ENCODE measurements around the gene ZNF717. TPM values are rescaled to one million over a fixed set of nuclear protein-coding genes. Genes with fewer than 3 reads are reported as not detected.
A peak's percentile ranks its signal among the peaks of the same experiment; 100 is the strongest.
"Not testable (repeated sequence)": the region's sequence is repeated elsewhere in the genome, so short reads cannot be mapped to it uniquely, and the experiment has no call there.

ZNF717 gene
- total RNA-seq = 12.4 TPM
- 10 to 100 TPM in 2 of 8 donors, 1 to 10 TPM in 6; 5.2 to 11.2 (median 7.4) TPM for polyA plus RNA-seq (ENCODE audit: insufficient read depth in 1 of 8, insufficient read length in 8 of 8, low replicate concordance in 1 of 8)
- long read RNA-seq, donor 1 = 0 reads
- long read RNA-seq, donor 2 = 0 reads
- long read RNA-seq, donor 3 = 0 reads
- long read RNA-seq, donor 4 = 0 reads
- long read RNA-seq, donor 5, partial matches to known transcripts = 0 of 3 reads
- long read RNA-seq, donor 5, other reads (novel, unspliced or antisense) = 0 of 3 reads
- long read RNA-seq, donor 6 = 0 reads
- long read RNA-seq, donor 7, partial matches to known transcripts = 0 of 2 reads
- long read RNA-seq, donor 7, other reads (novel, unspliced or antisense) = 0 of 2 reads
- long read RNA-seq, donor 8 = 0 reads
- long read RNA-seq, donor 9, partial matches to known transcripts = 5 of 5 reads
- long read RNA-seq, donor 9, other reads (novel, unspliced or antisense) = 0 of 5 reads
- long read RNA-seq, donor 10, partial matches to known transcripts = 10 of 10 reads
- long read RNA-seq, donor 10, other reads (novel, unspliced or antisense) = 0 of 10 reads
- long read RNA-seq, donor 11, partial matches to known transcripts = 0 of 1 reads
- long read RNA-seq, donor 11, other reads (novel, unspliced or antisense) = 0 of 1 reads

GRCh38 chr3:75785081-75785755 is at the start of gene ZNF717:
Gene ZNF717, minus strand, starts transcription at chr3:75785549. Its CDS starts 2,187 bp downstream, at chr3:75783362.
- not testable (repeated sequence) for H3K4me1 ChIP-seq (ENCODE audit: control insufficient read depth, insufficient read depth, low read length); H3K36me3 ChIP-seq (ENCODE audit: control insufficient read depth, insufficient read depth, low read length); H3K9me3 ChIP-seq (replicated peaks; ENCODE audit: control insufficient read depth, low read depth, low read length); H3K27me3 ChIP-seq (ENCODE audit: control insufficient read depth, insufficient read depth, low read length)
- Histone ChIP-seq H3K27ac (ENCODE audit: low read length) (peak within 1 kb of the TSS; percentile 55), H3K4me3 (ENCODE audit: low read length) (peak within 1 kb of the TSS; percentile 71)
- DNase-seq = peak; percentile 95
- WGBS (ENCODE audit: insufficient coverage) = 1% methylated on average over 48 of the region's 52 CpGs

DNA sequence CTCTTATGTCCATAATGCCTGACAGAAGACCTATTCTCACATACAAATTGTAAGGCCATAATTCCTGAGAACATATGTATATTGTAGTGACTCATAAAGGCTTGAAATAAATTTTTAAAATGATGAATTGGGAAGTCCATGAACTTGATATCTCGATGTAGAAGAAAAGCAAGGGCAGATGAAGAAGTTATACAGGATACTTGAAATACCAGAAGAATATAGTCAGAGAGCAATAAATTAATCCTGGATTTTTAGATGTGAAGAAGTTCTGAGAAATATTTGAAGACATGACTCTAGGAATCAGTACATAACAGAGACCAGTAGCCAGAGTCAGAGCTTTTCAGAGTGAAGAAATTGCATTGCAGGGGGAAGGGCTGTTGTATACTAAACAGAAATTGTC is 45.7 kb upstream of the ZNF717 start:
- not testable (repeated sequence) for DNase-seq; H3K4me3 ChIP-seq (ENCODE audit: low read length); H3K36me3 ChIP-seq (ENCODE audit: control insufficient read depth, insufficient read depth, low read length); H3K27ac ChIP-seq (ENCODE audit: low read length); H3K27me3 ChIP-seq (ENCODE audit: control insufficient read depth, insufficient read depth, low read length); H3K9me3 ChIP-seq (replicated peaks; ENCODE audit: control insufficient read depth, low read depth, low read length); H3K4me1 ChIP-seq (ENCODE audit: control insufficient read depth, insufficient read depth, low read length)
- 88% methylated on average over 1 of the region's 1 CpG for WGBS (ENCODE audit: insufficient coverage)

- not testable (repeated sequence) for H3K4me1 ChIP-seq (ENCODE audit: control insufficient read depth, insufficient read depth, low read length); H3K27me3 ChIP-seq (ENCODE audit: control insufficient read depth, insufficient read depth, low read length); H3K27ac ChIP-seq (ENCODE audit: low read length); H3K36me3 ChIP-seq (ENCODE audit: control insufficient read depth, insufficient read depth, low read length); H3K9me3 ChIP-seq (replicated peaks; ENCODE audit: control insufficient read depth, low read depth, low read length); H3K4me3 ChIP-seq (ENCODE audit: low read length)
- DNase-seq = peak; percentile 2
- WGBS (ENCODE audit: insufficient coverage) = no CpG with 5 or more reads among the region's 1 CpG
Measured at GRCh38 chr3:75818019-75818418, 32.7 kb upstream of the ZNF717 start.

DNA sequence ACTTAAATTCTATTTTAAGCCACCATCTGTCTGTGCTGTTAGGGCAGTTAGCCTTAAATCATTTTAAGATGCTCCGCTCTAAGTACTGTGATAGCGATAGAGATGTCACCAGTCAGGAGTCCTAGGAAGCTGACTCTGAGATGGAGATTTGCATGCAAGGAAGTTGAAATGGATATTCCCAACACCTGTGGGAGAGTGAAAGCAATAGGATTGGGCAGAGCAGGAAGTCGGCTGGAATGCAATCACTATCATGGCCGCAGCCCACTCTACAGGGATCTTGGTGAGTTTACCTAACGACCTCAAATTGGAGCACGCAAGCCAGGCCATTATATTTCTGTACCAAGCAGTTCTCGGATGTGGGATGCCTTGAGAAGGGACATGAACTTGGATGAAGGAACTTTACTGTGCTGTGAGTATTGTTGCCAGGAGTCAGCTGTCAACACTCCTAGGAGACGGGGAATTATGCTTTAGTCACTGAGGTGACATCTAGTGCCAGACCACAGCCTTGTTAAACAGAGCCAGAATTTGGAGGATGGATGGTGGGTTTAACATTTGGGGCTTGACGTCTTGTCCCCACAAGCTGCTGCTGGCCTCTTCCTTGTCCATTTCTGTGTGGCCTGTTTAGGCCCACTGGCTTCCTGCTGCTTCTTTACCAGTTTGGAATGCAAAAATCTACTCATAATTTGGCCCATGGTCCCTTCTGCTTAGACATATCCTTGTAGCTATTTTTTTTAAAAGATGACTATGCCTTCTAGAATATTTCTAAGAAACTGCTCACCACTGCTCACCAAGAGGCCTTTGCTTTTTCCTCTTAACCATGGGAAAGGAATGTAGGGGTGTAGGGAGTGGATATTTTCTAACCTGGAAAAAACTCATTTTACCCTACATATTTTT is 31.2 kb upstream of the ZNF717 start:
- WGBS (ENCODE audit: insufficient coverage) = 57% methylated on average over 2 of the region's 9 CpGs
- not testable (repeated sequence) for DNase-seq; H3K27me3 ChIP-seq (ENCODE audit: control insufficient read depth, insufficient read depth, low read length); H3K4me1 ChIP-seq (ENCODE audit: control insufficient read depth, insufficient read depth, low read length); H3K9me3 ChIP-seq (replicated peaks; ENCODE audit: control insufficient read depth, low read depth, low read length); H3K27ac ChIP-seq (ENCODE audit: low read length); H3K4me3 ChIP-seq (ENCODE audit: low read length); H3K36me3 ChIP-seq (ENCODE audit: control insufficient read depth, insufficient read depth, low read length)

- H3K4me3 ChIP-seq (ENCODE audit: low read length) = no peak overlapping the region
- WGBS (ENCODE audit: insufficient coverage) = 50% methylated on average over 2 of the region's 3 CpGs
- no peaks in the 10 kb centered on the region for H3K4me1 ChIP-seq (ENCODE audit: control insufficient read depth, insufficient read depth, low read length)
- no peaks in the 10 kb centered on the region for H3K9me3 ChIP-seq (replicated peaks; ENCODE audit: control insufficient read depth, low read depth, low read length)
- no peaks in the 10 kb centered on the region for H3K36me3 ChIP-seq (ENCODE audit: control insufficient read depth, insufficient read depth, low read length)
- DNase-seq = no peak
- H3K27ac ChIP-seq (ENCODE audit: low read length) = no peak overlapping the region
- H3K27me3 ChIP-seq (ENCODE audit: control insufficient read depth, insufficient read depth, low read length) = no peaks in the 10 kb centered on the region
Measured at GRCh38 chr3:75814797-75815196, 29.4 kb upstream of the ZNF717 start.

DNA sequence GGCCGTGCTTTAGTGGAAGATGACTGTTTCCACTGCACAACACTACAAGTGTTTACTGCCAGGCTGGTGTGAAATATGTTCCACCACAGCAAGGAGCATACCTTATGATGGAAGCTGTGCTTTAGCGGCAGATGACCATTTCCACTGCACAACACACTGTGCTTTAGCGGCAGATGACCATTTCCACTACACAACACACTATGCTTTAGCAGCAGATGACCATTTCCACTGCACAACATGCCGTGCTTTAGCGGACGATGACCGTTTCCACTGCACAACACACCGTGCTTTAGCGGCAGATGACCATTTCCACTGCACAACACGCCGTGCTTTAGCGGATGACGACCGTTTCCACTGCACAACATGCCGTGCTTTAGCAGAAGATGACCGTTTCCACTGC is 2.8 kb downstream of the ZNF717 start:
- no peak overlapping the region for H3K27ac ChIP-seq (ENCODE audit: low read length)
- H3K9me3 ChIP-seq (replicated peaks; ENCODE audit: control insufficient read depth, low read depth, low read length) = peaks cover 9% of the 10 kb centered on the region
- no peaks in the 10 kb centered on the region for H3K4me1 ChIP-seq (ENCODE audit: control insufficient read depth, insufficient read depth, low read length)
- no peak overlapping the region for H3K4me3 ChIP-seq (ENCODE audit: low read length)
- WGBS (ENCODE audit: insufficient coverage) = 97% methylated on average over 14 of the region's 16 CpGs
- no peak for DNase-seq
- peaks cover 26% of the 10 kb centered on the region for H3K36me3 ChIP-seq (ENCODE audit: control insufficient read depth, insufficient read depth, low read length)
- no peaks in the 10 kb centered on the region for H3K27me3 ChIP-seq (ENCODE audit: control insufficient read depth, insufficient read depth, low read length)

- Histone ChIP-seq H3K4me3 (ENCODE audit: low read length) (no peak overlapping the region), H3K9me3 (replicated peaks; ENCODE audit: control insufficient read depth, low read depth, low read length) (peaks cover 12% of the 10 kb centered on the region), H3K4me1 (ENCODE audit: control insufficient read depth, insufficient read depth, low read length) (no peaks in the 10 kb centered on the region), H3K27ac (ENCODE audit: low read length) (no peak overlapping the region), H3K36me3 (ENCODE audit: control insufficient read depth, insufficient read depth, low read length) (peaks cover 29% of the 10 kb centered on the region), H3K27me3 (ENCODE audit: control insufficient read depth, insufficient read depth, low read length) (no peaks in the 10 kb centered on the region)
- 76% methylated on average over 3 of the region's 7 CpGs for WGBS (ENCODE audit: insufficient coverage)
- DNase-seq = no peak
Measured at GRCh38 chr3:75781079-75781745, 4.1 kb downstream of the ZNF717 start.

GRCh38 chr3:75777742-75778141 is 7.6 kb downstream of the ZNF717 start:
- DNase-seq = not testable (repeated sequence)
- WGBS (ENCODE audit: insufficient coverage) = 99% methylated on average over 11 of the region's 11 CpGs

DNA sequence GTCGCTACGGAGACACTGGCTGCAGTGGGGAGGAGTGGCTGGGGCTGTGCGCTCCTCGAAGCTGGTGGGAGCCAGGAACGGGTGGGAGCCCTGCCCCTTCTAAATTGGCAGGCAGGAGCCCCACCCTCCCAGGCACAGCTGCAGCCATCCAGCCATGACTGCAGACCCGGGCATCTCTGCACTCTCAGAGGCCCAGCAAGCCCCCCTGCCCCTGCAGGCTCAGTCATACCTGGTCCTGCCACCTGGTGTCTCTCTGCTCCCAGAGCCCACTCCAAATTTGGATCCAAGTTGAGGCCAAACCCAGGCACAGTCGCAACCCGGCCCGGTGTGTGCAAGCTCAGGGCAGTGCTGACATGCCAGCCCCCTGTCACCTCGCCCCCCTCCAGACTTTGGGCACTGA is 13.7 kb downstream of the ZNF717 start:
- Histone ChIP-seq H3K9me3 (replicated peaks; ENCODE audit: control insufficient read depth, low read depth, low read length) (peaks cover 32% of the 10 kb centered on the region), H3K36me3 (ENCODE audit: control insufficient read depth, insufficient read depth, low read length) (peaks cover 23% of the 10 kb centered on the region)
- H3K27ac ChIP-seq (ENCODE audit: low read length) = not testable (repeated sequence)

More at GRCh38 chr3:75777742-75778141, 7.6 kb downstream of the ZNF717 start:
- H3K36me3 ChIP-seq (ENCODE audit: control insufficient read depth, insufficient read depth, low read length) = peaks cover 27% of the 10 kb centered on the region
- H3K4me3 ChIP-seq (ENCODE audit: low read length); H3K27ac ChIP-seq (ENCODE audit: low read length); H3K27me3 ChIP-seq (ENCODE audit: control insufficient read depth, insufficient read depth, low read length); H3K4me1 ChIP-seq (ENCODE audit: control insufficient read depth, insufficient read depth, low read length): not testable (repeated sequence)
- peaks cover 17% of the 10 kb centered on the region for H3K9me3 ChIP-seq (replicated peaks; ENCODE audit: control insufficient read depth, low read depth, low read length)

More for the DNA sequence above, 13.7 kb downstream of the ZNF717 start:
- not testable (repeated sequence) for H3K4me1 ChIP-seq (ENCODE audit: control insufficient read depth, insufficient read depth, low read length); DNase-seq; H3K4me3 ChIP-seq (ENCODE audit: low read length); H3K27me3 ChIP-seq (ENCODE audit: control insufficient read depth, insufficient read depth, low read length)
- WGBS (ENCODE audit: insufficient coverage) = 94% methylated on average over 3 of the region's 10 CpGs

Data from muscle of leg (tissue), 16 donors.